Measurements from ENCODE around the gene KCNN4.

Gene KCNN4

GRCh38 chr19:43739439-43740235, 41.1 kb downstream of the KCNN4 start:
- Mint-ChIP-seq H3K27ac (no peak overlapping the region), H3K36me3 (peaks cover 55% of the 10 kb centered on the region)
- no peak for ATAC-seq (ENCODE audit: low read depth)

GRCh38 chr19:43738780-43739211, 42.0 kb downstream of the KCNN4 start:
- Mint-ChIP-seq H3K27me3 (no peaks in the 10 kb centered on the region), H3K36me3 (peaks cover 51% of the 10 kb centered on the region), H3K9me3 (no peaks in the 10 kb centered on the region), H3K4me3 (no peak overlapping the region), H3K27ac (no peak overlapping the region), H3K4me1 (peaks cover 3% of the 10 kb centered on the region)
- DNase-seq (ENCODE audit: low spot score in 2 of 2) (no peak), ATAC-seq (ENCODE audit: low read depth) (no peak)

More at GRCh38 chr19:43739439-43740235, 41.1 kb downstream of the KCNN4 start:
- H3K27me3 Mint-ChIP-seq: no peaks in the 10 kb centered on the region
- H3K4me1 Mint-ChIP-seq: peaks cover 3% of the 10 kb centered on the region
- no peak for DNase-seq (ENCODE audit: low spot score in 2 of 2)
- no peak overlapping the region for H3K4me3 Mint-ChIP-seq
- no peaks in the 10 kb centered on the region for H3K9me3 Mint-ChIP-seq

GRCh38 chr19:43735957-43736356, 44.8 kb downstream of the KCNN4 start:
- H3K27me3 Mint-ChIP-seq: no peaks in the 10 kb centered on the region
- H3K27ac Mint-ChIP-seq: no peak overlapping the region
- ATAC-seq (ENCODE audit: low read depth) (no peak), DNase-seq (ENCODE audit: low spot score in 2 of 2) (no peak)
- no peak overlapping the region for H3K4me3 Mint-ChIP-seq
- H3K9me3 Mint-ChIP-seq: no peaks in the 10 kb centered on the region
- peaks cover 53% of the 10 kb centered on the region for H3K36me3 Mint-ChIP-seq
- peaks cover 3% of the 10 kb centered on the region for H3K4me1 Mint-ChIP-seq

- peaks cover 52% of the 10 kb centered on the region for H3K36me3 Mint-ChIP-seq
- ATAC-seq (ENCODE audit: low read depth) (no peak), DNase-seq (ENCODE audit: low spot score in 2 of 2) (no peak)
- H3K27me3 Mint-ChIP-seq: no peaks in the 10 kb centered on the region
- peaks cover 3% of the 10 kb centered on the region for H3K4me1 Mint-ChIP-seq
- H3K27ac Mint-ChIP-seq: no peak overlapping the region
- H3K9me3 Mint-ChIP-seq: no peaks in the 10 kb centered on the region
- H3K4me3 Mint-ChIP-seq: no peak overlapping the region
Observed at GRCh38 chr19:43735013-43735412, 45.8 kb downstream of the KCNN4 start.

- DNase-seq (ENCODE audit: low spot score in 2 of 2) (no peak), ATAC-seq (ENCODE audit: low read depth) (no peak)
- Mint-ChIP-seq H3K36me3 (peaks cover 50% of the 10 kb centered on the region), H3K4me1 (peaks cover 10% of the 10 kb centered on the region), H3K27ac (no peak overlapping the region), H3K4me3 (no peak overlapping the region), H3K27me3 (no peaks in the 10 kb centered on the region), H3K9me3 (no peaks in the 10 kb centered on the region)
Observed at GRCh38 chr19:43731846-43732245, 48.9 kb downstream of the KCNN4 start.

- Mint-ChIP-seq H3K4me1 (peaks cover 10% of the 10 kb centered on the region), H3K27me3 (no peaks in the 10 kb centered on the region), H3K36me3 (peaks cover 45% of the 10 kb centered on the region), H3K4me3 (no peak overlapping the region), H3K27ac (no peak overlapping the region), H3K9me3 (no peaks in the 10 kb centered on the region)
- ATAC-seq (ENCODE audit: low read depth) (no peak), DNase-seq (ENCODE audit: low spot score in 2 of 2) (no peak)
Observed at GRCh38 chr19:43731346-43731745, 49.4 kb downstream of the KCNN4 start.

GRCh38 chr19:43729919-43730318, 50.9 kb downstream of the KCNN4 start:
- H3K4me3 Mint-ChIP-seq: no peak overlapping the region
- DNase-seq (ENCODE audit: low spot score in 2 of 2): no peak
- no peak for ATAC-seq (ENCODE audit: low read depth)
- no peaks in the 10 kb centered on the region for H3K27me3 Mint-ChIP-seq
- H3K4me1 Mint-ChIP-seq: peaks cover 19% of the 10 kb centered on the region
- H3K36me3 Mint-ChIP-seq: peaks cover 38% of the 10 kb centered on the region
- H3K27ac Mint-ChIP-seq: no peak overlapping the region
- H3K9me3 Mint-ChIP-seq: no peaks in the 10 kb centered on the region

GRCh38 chr19:43727593-43727853, 53.2 kb downstream of the KCNN4 start:
- Mint-ChIP-seq H3K27ac (no peak overlapping the region), H3K27me3 (no peaks in the 10 kb centered on the region), H3K4me3 (no peak overlapping the region), H3K36me3 (peaks cover 27% of the 10 kb centered on the region), H3K9me3 (no peaks in the 10 kb centered on the region), H3K4me1 (peaks cover 22% of the 10 kb centered on the region)
- DNase-seq (ENCODE audit: low spot score in 2 of 2) (no peak), ATAC-seq (ENCODE audit: low read depth) (no peak)

- Mint-ChIP-seq H3K4me3 (no peak overlapping the region), H3K9me3 (no peaks in the 10 kb centered on the region), H3K27me3 (no peaks in the 10 kb centered on the region), H3K36me3 (peaks cover 22% of the 10 kb centered on the region), H3K4me1 (peaks cover 22% of the 10 kb centered on the region), H3K27ac (peak overlapping the region; percentile 43)
- DNase-seq (ENCODE audit: low spot score in 2 of 2) (no peak), ATAC-seq (ENCODE audit: low read depth) (no peak)
Observed at GRCh38 chr19:43726736-43727592, 53.8 kb downstream of the KCNN4 start.

- Mint-ChIP-seq H3K27me3 (peaks cover 1% of the 10 kb centered on the region), H3K9me3 (no peaks in the 10 kb centered on the region), H3K4me1 (peaks cover 22% of the 10 kb centered on the region), H3K36me3 (peaks cover 20% of the 10 kb centered on the region), H3K4me3 (no peak overlapping the region), H3K27ac (peak overlapping the region; percentile 53)
- ATAC-seq (ENCODE audit: low read depth) (peak; percentile 92), DNase-seq (ENCODE audit: low spot score in 2 of 2) (peak in 1 of 2 donors; percentile 20)
Observed at GRCh38 chr19:43725468-43725867, 55.3 kb downstream of the KCNN4 start.

- H3K4me3 Mint-ChIP-seq: no peak overlapping the region
Observed at GRCh38 chr19:43724896-43725295, 55.9 kb downstream of the KCNN4 start.

GRCh38 chr19:43723588-43723987, 57.2 kb downstream of the KCNN4 start:
- Mint-ChIP-seq H3K4me3 (no peak overlapping the region), H3K4me1 (peaks cover 20% of the 10 kb centered on the region), H3K36me3 (peaks cover 7% of the 10 kb centered on the region), H3K27ac (no peak overlapping the region), H3K27me3 (peaks cover 1% of the 10 kb centered on the region), H3K9me3 (no peaks in the 10 kb centered on the region)
- ATAC-seq (ENCODE audit: low read depth) (no peak), DNase-seq (ENCODE audit: low spot score in 2 of 2) (no peak)

More at GRCh38 chr19:43724896-43725295, 55.9 kb downstream of the KCNN4 start:
- ATAC-seq (ENCODE audit: low read depth) (no peak), DNase-seq (ENCODE audit: low spot score in 2 of 2) (no peak)
- no peaks in the 10 kb centered on the region for H3K9me3 Mint-ChIP-seq
- H3K4me1 Mint-ChIP-seq: peaks cover 22% of the 10 kb centered on the region
- H3K27me3 Mint-ChIP-seq: peaks cover 1% of the 10 kb centered on the region
- no peak overlapping the region for H3K27ac Mint-ChIP-seq
- peaks cover 17% of the 10 kb centered on the region for H3K36me3 Mint-ChIP-seq

- ATAC-seq (ENCODE audit: low read depth) (no peak), DNase-seq (ENCODE audit: low spot score in 2 of 2) (no peak)
Observed at GRCh38 chr19:43721469-43722048, 59.2 kb downstream of the KCNN4 start.

GRCh38 chr19:43720936-43721335, 59.8 kb downstream of the KCNN4 start:
- Mint-ChIP-seq H3K4me1 (peaks cover 12% of the 10 kb centered on the region), H3K36me3 (no peaks in the 10 kb centered on the region), H3K4me3 (no peak overlapping the region), H3K9me3 (no peaks in the 10 kb centered on the region), H3K27ac (no peak overlapping the region), H3K27me3 (peaks cover 3% of the 10 kb centered on the region)
- ATAC-seq (ENCODE audit: low read depth) (no peak), DNase-seq (ENCODE audit: low spot score in 2 of 2) (no peak)

More at GRCh38 chr19:43721469-43722048, 59.2 kb downstream of the KCNN4 start:
- H3K9me3 Mint-ChIP-seq: no peaks in the 10 kb centered on the region
- peaks cover 3% of the 10 kb centered on the region for H3K27me3 Mint-ChIP-seq
- no peaks in the 10 kb centered on the region for H3K36me3 Mint-ChIP-seq
- no peak overlapping the region for H3K4me3 Mint-ChIP-seq
- peaks cover 12% of the 10 kb centered on the region for H3K4me1 Mint-ChIP-seq
- H3K27ac Mint-ChIP-seq: no peak overlapping the region

Data from memory B cell (primary cell).